ENCODE data around the gene EPAS1.

EPAS1 gene

GRCh38 chr2:46304635-46305034 is 7.4 kb downstream of the EPAS1 start:
- TF ChIP-seq CTCF (conservative IDR thresholded peaks at IDR 0.05; ENCODE audit: low read depth, low read length): no peak
- H3K4me3 ChIP-seq (ENCODE audit: low read depth, low read length): no peak overlapping the region
- no peak for DNase-seq (ENCODE audit: low read depth)

- TF ChIP-seq CTCF (conservative IDR thresholded peaks at IDR 0.05; ENCODE audit: low read depth, low read length): no peak
- no peak overlapping the region for H3K4me3 ChIP-seq (ENCODE audit: low read depth, low read length)
- no peak for DNase-seq (ENCODE audit: low read depth)
Observed at GRCh38 chr2:46305187-46305586, 8.0 kb downstream of the EPAS1 start.

GRCh38 chr2:46305767-46306166 is 8.6 kb downstream of the EPAS1 start:
- no peak for DNase-seq (ENCODE audit: low read depth)
- no peak for TF ChIP-seq CTCF (conservative IDR thresholded peaks at IDR 0.05; ENCODE audit: low read depth, low read length)
- no peak overlapping the region for H3K4me3 ChIP-seq (ENCODE audit: low read depth, low read length)

GRCh38 chr2:46306330-46306751 is 9.1 kb downstream of the EPAS1 start:
- peak; percentile 66 for DNase-seq (ENCODE audit: low read depth)
- no peak overlapping the region for H3K4me3 ChIP-seq (ENCODE audit: low read depth, low read length)
- TF ChIP-seq CTCF (conservative IDR thresholded peaks at IDR 0.05; ENCODE audit: low read depth, low read length): no peak

- no peak for TF ChIP-seq CTCF (conservative IDR thresholded peaks at IDR 0.05; ENCODE audit: low read depth, low read length)
- H3K4me3 ChIP-seq (ENCODE audit: low read depth, low read length): no peak overlapping the region
- no peak for DNase-seq (ENCODE audit: low read depth)
Observed at GRCh38 chr2:46306988-46307655, 9.9 kb downstream of the EPAS1 start.

- TF ChIP-seq CTCF (conservative IDR thresholded peaks at IDR 0.05; ENCODE audit: low read depth, low read length): no peak
- no peak overlapping the region for H3K4me3 ChIP-seq (ENCODE audit: low read depth, low read length)
- no peak for DNase-seq (ENCODE audit: low read depth)
Observed at GRCh38 chr2:46308081-46308480, 10.9 kb downstream of the EPAS1 start.

GRCh38 chr2:46308629-46309028 is 11.4 kb downstream of the EPAS1 start:
- no peak for TF ChIP-seq CTCF (conservative IDR thresholded peaks at IDR 0.05; ENCODE audit: low read depth, low read length)
- DNase-seq (ENCODE audit: low read depth): no peak

More at GRCh38 chr2:46308629-46309028, 11.4 kb downstream of the EPAS1 start:
- no peak overlapping the region for H3K4me3 ChIP-seq (ENCODE audit: low read depth, low read length)
